Smooth muscle cell (in vitro differentiated cells): ENCODE results near the gene MOGAT2. TPM values are rescaled to one million over a fixed set of nuclear protein-coding genes. Genes with fewer than 3 reads are reported as not detected.

Experiments used
- DNase-seq: peaks from one replicate; lab custom pipeline; 2025; ENCODE audit not compliant: unreplicated experiment; lab: John Stamatoyannopoulos, UW
- H2AFZ ChIP-seq: fragments of 200-600 bp; sonication (generic); 2 replicates; pipeline ENCODE4 v1.6.0; 2016; ENCODE audit warnings: antibody characterized with exemption, low read depth, mild to moderate bottlenecking
- H3F3A ChIP-seq: fragments of 200-600 bp; sonication (generic); 2 replicates; pipeline ENCODE4 v1.6.0; 2017; ENCODE audit warnings: antibody characterized with exemption, low read depth
- H3K27ac ChIP-seq: fragments of 200-600 bp; sonication (generic); 2 replicates; pipeline ENCODE4 v1.5.1; 2016; ENCODE audit warnings: low read depth, mild to moderate bottlenecking
- H3K27me3 ChIP-seq: fragments of 200-600 bp; sonication (generic); 2 replicates; pipeline ENCODE4 v1.6.1; 2016; ENCODE audit warnings: low read depth, mild to moderate bottlenecking
- H3K36me3 ChIP-seq: fragments of 200-600 bp; sonication (generic); 2 replicates; pipeline ENCODE4 v1.5.1; 2016; ENCODE audit warnings: low read depth
- H3K4me1 ChIP-seq: fragments of 200-600 bp; sonication (generic); 2 replicates; pipeline ENCODE4 v1.5.1; 2016; ENCODE audit warnings: low read depth
- H3K4me2 ChIP-seq: fragments of 200-600 bp; sonication (generic); 2 replicates; pipeline ENCODE4 v1.6.0; 2016; ENCODE audit warnings: mild to moderate bottlenecking
- H3K4me3 ChIP-seq: fragments of 200-600 bp; sonication (generic); 2 replicates; pipeline ENCODE4 v1.5.1; 2016; ENCODE audit warnings: mild to moderate bottlenecking
- H3K79me2 ChIP-seq: fragments of 200-600 bp; sonication (generic); 2 replicates; pipeline ENCODE4 v1.6.0; 2016; ENCODE audit warnings: low read depth, mild to moderate bottlenecking
- H3K9ac ChIP-seq: fragments of 200-600 bp; sonication (generic); 2 replicates; pipeline ENCODE4 v1.6.0; 2016; ENCODE audit warnings: low read depth
- H3K9me3 ChIP-seq: fragments of 200-600 bp; sonication (generic); replicated peaks from 2 replicates; pipeline ENCODE4 v1.5.1; 2016; ENCODE audit warnings: low read depth
- H4K20me1 ChIP-seq: fragments of 200-600 bp; sonication (generic); 2 replicates; pipeline ENCODE4 v1.6.0; 2016; ENCODE audit warnings: low read depth
- WGBS: methylation state at CpG from one replicate; pipeline ENCODE4 v1.1.7; 2016; ENCODE audit warnings: low lambda C conversion rate; 5-methylcytosine and 5-hydroxymethylcytosine counted together
- polyA plus RNA-seq: library from polyadenylated mRNA; unstranded; fragments of >200 nt; fragmentation: Nextera tagmentation; extraction: Ambion mirVana; gene quantifications from 2 replicates; pipeline ENCODE4 v1.2.1, GENCODE V29; 2016
- total RNA-seq: library from RNA; depleted of rRNA; stranded (reverse); fragments of >200 nt; gene quantifications from 2 replicates; pipeline ENCODE4 v1.2.3, GENCODE V29; 2014
- TF ChIP-seq, protein P1 (sequence below): fragments of 200-600 bp; sonication (generic); IDR thresholded peaks from 2 replicates; pipeline ENCODE4 v1.5.1; 2017; ENCODE audit warnings: borderline replicate concordance, mild to moderate bottlenecking, antibody characterized with exemption; ENCODE audit not compliant: insufficient read depth, poor library complexity, severe bottlenecking

The MOGAT2 gene
- not detected in 2 replicates for total RNA-seq
- polyA plus RNA-seq, result not detected in 2 replicates

- no peak within 1 kb of the TSS for H3K4me3 ChIP-seq
- no peak for DNase-seq
Measured at GRCh38 chr11:75717608-75718418, at the start of gene MOGAT2. Gene MOGAT2 (plus strand): TSS chr11:75717838. CDS start chr11:75717889, 51 bp downstream.

GRCh38 chr11:75668451-75669297 is 49.0 kb upstream of the MOGAT2 start, which contains the start of gene MAP6:
Gene MAP6 (minus strand): TSS chr11:75669038. CDS start chr11:75668369, 669 bp downstream.
- no peak within 1 kb of the TSS for H3K9ac ChIP-seq

More at GRCh38 chr11:75717608-75718418, at the start of gene MOGAT2:
- Histone ChIP-seq H3K79me2 (no peaks in the 10 kb centered on the region), H3K9ac (no peak within 1 kb of the TSS), H3K27me3 (peaks cover 9% of the 10 kb centered on the region), H2AFZ (no peak within 1 kb of the TSS), H3K4me1 (no peaks in the 10 kb centered on the region), H3K36me3 (no peaks in the 10 kb centered on the region), H3K9me3 (no peaks in the 10 kb centered on the region), H4K20me1 (no peaks in the 10 kb centered on the region), H3K27ac (no peak within 1 kb of the TSS), H3F3A (no peaks in the 10 kb centered on the region), H3K4me2 (no peak within 1 kb of the TSS)
- WGBS, result 86% methylated on average over 13 of the region's 13 CpGs
- TF ChIP-seq, protein P1, sequence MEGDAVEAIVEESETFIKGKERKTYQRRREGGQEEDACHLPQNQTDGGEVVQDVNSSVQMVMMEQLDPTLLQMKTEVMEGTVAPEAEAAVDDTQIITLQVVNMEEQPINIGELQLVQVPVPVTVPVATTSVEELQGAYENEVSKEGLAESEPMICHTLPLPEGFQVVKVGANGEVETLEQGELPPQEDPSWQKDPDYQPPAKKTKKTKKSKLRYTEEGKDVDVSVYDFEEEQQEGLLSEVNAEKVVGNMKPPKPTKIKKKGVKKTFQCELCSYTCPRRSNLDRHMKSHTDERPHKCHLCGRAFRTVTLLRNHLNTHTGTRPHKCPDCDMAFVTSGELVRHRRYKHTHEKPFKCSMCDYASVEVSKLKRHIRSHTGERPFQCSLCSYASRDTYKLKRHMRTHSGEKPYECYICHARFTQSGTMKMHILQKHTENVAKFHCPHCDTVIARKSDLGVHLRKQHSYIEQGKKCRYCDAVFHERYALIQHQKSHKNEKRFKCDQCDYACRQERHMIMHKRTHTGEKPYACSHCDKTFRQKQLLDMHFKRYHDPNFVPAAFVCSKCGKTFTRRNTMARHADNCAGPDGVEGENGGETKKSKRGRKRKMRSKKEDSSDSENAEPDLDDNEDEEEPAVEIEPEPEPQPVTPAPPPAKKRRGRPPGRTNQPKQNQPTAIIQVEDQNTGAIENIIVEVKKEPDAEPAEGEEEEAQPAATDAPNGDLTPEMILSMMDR, result no peak

DNA sequence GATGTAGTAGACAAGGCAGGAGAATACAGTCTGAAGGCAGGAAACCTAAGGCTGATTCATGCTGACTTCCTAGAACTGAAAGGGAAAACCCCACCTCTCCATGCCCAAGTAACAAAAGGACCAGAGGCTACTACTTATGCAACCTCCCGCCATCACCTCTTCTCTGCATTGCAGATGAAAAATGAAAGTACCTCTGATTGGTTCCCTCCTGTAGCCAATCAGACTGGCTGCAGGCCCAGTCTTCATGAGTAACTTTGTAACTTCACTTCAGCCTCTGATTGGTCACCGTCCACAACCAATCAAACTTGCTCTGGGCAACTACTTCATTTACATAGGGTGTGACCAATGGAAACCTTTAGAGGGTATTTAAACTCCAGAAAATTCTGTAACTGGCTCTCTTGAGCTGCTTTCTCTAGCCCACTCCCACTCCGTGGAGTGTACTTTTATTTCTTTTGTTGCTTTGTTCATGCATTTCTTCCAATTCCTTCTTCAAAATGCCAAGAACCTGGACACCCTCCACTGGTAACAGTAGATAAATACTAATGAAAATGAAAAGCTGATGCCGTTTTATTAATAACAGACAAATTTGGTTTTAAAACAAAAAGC is 43.6 kb upstream of the MOGAT2 start:
- WGBS, result 86% methylated on average over 4 of the region's 4 CpGs
- TF ChIP-seq, protein P1, result no peak
- H2AFZ ChIP-seq, result no peak overlapping the region
- H3F3A ChIP-seq, result no peaks in the 10 kb centered on the region
- H3K36me3 ChIP-seq, result no peaks in the 10 kb centered on the region
- H3K27ac ChIP-seq, result no peak overlapping the region
- H3K9me3 ChIP-seq, result no peaks in the 10 kb centered on the region
- no peaks in the 10 kb centered on the region for H3K4me1 ChIP-seq
- H3K27me3 ChIP-seq, result peaks cover 76% of the 10 kb centered on the region
- DNase-seq, result no peak
- no peaks in the 10 kb centered on the region for H4K20me1 ChIP-seq
- no peak overlapping the region for H3K9ac ChIP-seq
- no peak overlapping the region for H3K4me3 ChIP-seq
- no peaks in the 10 kb centered on the region for H3K79me2 ChIP-seq
- no peak overlapping the region for H3K4me2 ChIP-seq

More at GRCh38 chr11:75668451-75669297, 49.0 kb upstream of the MOGAT2 start, which contains the start of gene MAP6:
- Histone ChIP-seq H2AFZ (peak within 1 kb of the TSS; percentile 55), H3K9me3 (no peaks in the 10 kb centered on the region), H3K27me3 (peaks cover 91% of the 10 kb centered on the region), H3K4me3 (peak within 1 kb of the TSS; percentile 55), H3K4me2 (peak within 1 kb of the TSS; percentile 88), H3K27ac (no peak within 1 kb of the TSS), H3F3A (no peaks in the 10 kb centered on the region), H3K36me3 (no peaks in the 10 kb centered on the region), H3K79me2 (no peaks in the 10 kb centered on the region), H4K20me1 (no peaks in the 10 kb centered on the region), H3K4me1 (peaks cover 7% of the 10 kb centered on the region)
- TF ChIP-seq, protein P1, result no peak
- DNase-seq, result no peak
- 7% methylated on average over 72 of the region's 72 CpGs for WGBS
